ENCODE data around the gene VSIG2. TPM values are rescaled to one million over a fixed set of nuclear protein-coding genes. Genes with fewer than 3 reads are reported as not detected.
A peak's percentile ranks its signal among the peaks of the same experiment; 100 is the strongest.

VSIG2 gene
- total and polyA plus RNA-seq, 12 donors, result 0.55 to 2.3 (median 1.1) TPM

- Histone ChIP-seq H3K9me3 (no peaks in the 10 kb centered on the region), H3K4me3 (peak overlapping the region; percentile 61 to 94 (median 78)), H3K27ac (peak overlapping the region; percentile 86 to 99 (median 98)), H3K27me3 (peaks cover 0 to 56% (median 47%) of the 10 kb centered on the region in 7 donors), H3K36me3 (peaks cover 0 to 37% (median 12%) of the 10 kb centered on the region in 9 donors), H3K4me1 (peaks cover 7 to 50% (median 42%) of the 10 kb centered on the region in 9 donors)
- no peak for TF ChIP-seq CTCF (IDR thresholded peaks at IDR 0.05)
- peak in 1 of 2 donors; percentile 29 for DNase-seq
- WGBS, 2 donors, result 1% methylated on average over 45 of the region's 45 CpGs
- intact Hi-C loops (cut with DNase I), result loop anchor here in 9 of 10 donors (1.0 to 10.0 kb wide), 10 partner anchors 35 to 94 kb away; partner anchors contain the start of genes SIAE (in 5 of the 9), SPA17 (in 5 of the 9) and MSANTD2 (in 1 of the 9)
- peak in 2 of 8 donors; percentile 0 to 1 for ATAC-seq
Observed at GRCh38 chr11:124762624-124763155, 10.6 kb upstream of the VSIG2 start.

- Histone ChIP-seq H3K9me3 (no peaks in the 10 kb centered on the region), H3K4me3 (peak within 1 kb of the TSS; percentile 61 to 94 (median 78)), H3K27ac (peak within 1 kb of the TSS; percentile 86 to 99 (median 98)), H3K4me1 (peaks cover 7 to 55% (median 47%) of the 10 kb centered on the region in 9 donors), H3K27me3 (peaks cover 0 to 62% (median 48%) of the 10 kb centered on the region in 7 donors), H3K36me3 (peaks cover 0 to 34% (median 6%) of the 10 kb centered on the region in 9 donors)
- intact Hi-C loops (cut with DNase I), result loop anchor here in 9 of 10 donors (2.0 to 10.0 kb wide), 9 partner anchors 35 to 93 kb away; partner anchors contain the start of genes SIAE (in 5 of the 9), SPA17 (in 5 of the 9) and MSANTD2 (in 1 of the 9)
- WGBS, 2 donors, result 0 to 1% methylated on average over 54 to 55 of the region's 55 CpGs
- ATAC-seq, result peak; percentile 20 to 61 (median 41)
- DNase-seq, result peak; percentile 67 to 74
- TF ChIP-seq CTCF (IDR thresholded peaks at IDR 0.05), result no peak
Observed at GRCh38 chr11:124762105-124762623, 10.1 kb upstream of the VSIG2 start, which contains the start of gene ESAM. ESAM (minus strand) TSS chr11:124762290; CDS start chr11:124762154, 136 bp downstream.

GRCh38 chr11:124761301-124762104 is 9.4 kb upstream of the VSIG2 start:
- WGBS, 2 donors, result 14 to 15% methylated on average over 25 of the region's 25 CpGs
- Histone ChIP-seq H3K27me3 (peaks cover 0 to 68% (median 53%) of the 10 kb centered on the region in 7 donors), H3K4me3 (peak overlapping the region; percentile 61 to 94 (median 78)), H3K27ac (peak overlapping the region; percentile 86 to 99 (median 98)), H3K9me3 (no peaks in the 10 kb centered on the region), H3K4me1 (peaks cover 12 to 60% (median 53%) of the 10 kb centered on the region in 9 donors), H3K36me3 (peaks cover 0 to 34% (median 0%) of the 10 kb centered on the region in 9 donors)
- intact Hi-C loops (cut with DNase I), result loop anchor here in 9 of 10 donors (2.0 to 10.0 kb wide), 9 partner anchors 36 to 93 kb away; partner anchors contain the start of genes SIAE (in 5 of the 9), SPA17 (in 5 of the 9) and MSANTD2 (in 1 of the 9)
- TF ChIP-seq CTCF (IDR thresholded peaks at IDR 0.05), result peak in 3 of 9 donors; percentile 10 to 32 (median 10)
- DNase-seq (peak; percentile 29 to 81), ATAC-seq (peak in 7 of 8 donors; percentile 12 to 58 (median 26))

All from heart right ventricle (tissue), 16 donors.